HEK293T (cell line): Measurements from ENCODE around the gene ACY1.

Experiments
- ARNT ChIP-seq: fragments of 450-650 bp; IDR thresholded peaks from 2 replicates; pipeline ENCODE4 v1.6.1; 2017; ENCODE audit warnings: mild to moderate bottlenecking
- BHLHE40 ChIP-seq: fragments of 450-650 bp; IDR thresholded peaks from 2 replicates; pipeline ENCODE4 v1.6.1; 2016; ENCODE audit warnings: mild to moderate bottlenecking, moderate library complexity, borderline replicate concordance
- CTBP1 ChIP-seq: fragments of 450-650 bp; IDR thresholded peaks from 2 replicates; pipeline ENCODE4 v1.6.1; 2016; ENCODE audit warnings: borderline replicate concordance
- ELF4 ChIP-seq: fragments of 450-650 bp; IDR thresholded peaks from 2 replicates; pipeline ENCODE4 v1.6.1; 2017; ENCODE audit warnings: antibody characterized with exemption
- FOXM1 ChIP-seq: fragments of 450-650 bp; IDR thresholded peaks from 2 replicates; pipeline ENCODE4 v1.6.1; 2017; ENCODE audit warnings: mild to moderate bottlenecking, borderline replicate concordance
- LEF1 ChIP-seq: fragments of 450-650 bp; IDR thresholded peaks from 2 replicates; pipeline ENCODE4 v1.6.1; 2017; ENCODE audit warnings: mild to moderate bottlenecking, borderline replicate concordance
- NFRKB ChIP-seq: fragments of 450-650 bp; IDR thresholded peaks from 2 replicates; pipeline ENCODE4 v1.6.1; 2016; ENCODE audit warnings: mild to moderate bottlenecking, moderate library complexity
- SP1 ChIP-seq: fragments of 450-650 bp; IDR thresholded peaks from 2 replicates; pipeline ENCODE4 v1.6.1; 2017
- SUZ12 ChIP-seq: fragments of 450-650 bp; IDR thresholded peaks from 2 replicates; pipeline ENCODE4 v1.6.1; 2016; ENCODE audit warnings: mild to moderate bottlenecking
- ZNF384 ChIP-seq: fragments of 450-650 bp; IDR thresholded peaks from 2 replicates; pipeline ENCODE4 v1.6.1; 2016
- TF ChIP-seq, protein P1 (sequence below): fragments of 450-650 bp; IDR thresholded peaks from 2 replicates; pipeline ENCODE4 v1.6.1; 2016

DNA sequence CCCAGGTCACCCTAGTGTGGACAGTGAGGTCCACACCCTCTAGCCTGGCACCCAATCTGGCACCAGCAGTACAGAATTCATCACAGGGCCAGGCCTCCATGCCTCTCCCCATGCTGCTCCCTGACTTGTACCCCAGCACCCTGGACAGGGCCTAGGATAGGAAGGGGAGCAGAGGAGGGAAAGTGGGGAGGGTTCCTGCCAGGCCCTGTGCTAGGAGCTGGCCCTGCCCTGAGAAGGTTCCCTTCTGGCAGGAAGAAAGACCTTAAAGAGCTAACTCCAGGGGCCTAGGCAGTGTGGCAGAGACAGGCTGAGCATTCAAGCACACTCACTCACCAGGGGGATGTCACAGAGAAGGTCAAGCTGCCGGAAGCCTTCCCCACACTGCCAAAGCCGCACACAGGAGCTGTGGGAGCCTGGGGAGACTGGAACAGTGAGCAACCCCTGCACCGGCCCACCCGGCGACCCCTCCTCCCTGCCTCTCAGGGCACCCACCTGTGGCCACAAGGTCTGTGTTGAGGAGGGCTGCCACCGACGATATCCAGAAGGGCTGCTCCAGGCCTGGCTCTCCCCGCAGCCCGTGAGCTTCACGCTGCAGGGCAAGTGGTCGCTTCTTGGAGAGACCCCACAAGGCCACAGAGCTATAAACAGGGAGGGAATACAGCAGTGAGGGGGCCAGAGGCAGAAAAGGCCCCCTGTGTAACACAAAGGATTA is 49.0 kb upstream of the ACY1 start:
- no peak for TF ChIP-seq BHLHE40
- TF ChIP-seq ELF4 = no peak
- TF ChIP-seq NFRKB = no peak
- no peak for TF ChIP-seq SUZ12
- no peak for TF ChIP-seq SP1
- TF ChIP-seq LEF1 = no peak
- TF ChIP-seq FOXM1 = no peak
- no peak for TF ChIP-seq ZNF384
- TF ChIP-seq CTBP1 = no peak
- TF ChIP-seq, protein P1, sequence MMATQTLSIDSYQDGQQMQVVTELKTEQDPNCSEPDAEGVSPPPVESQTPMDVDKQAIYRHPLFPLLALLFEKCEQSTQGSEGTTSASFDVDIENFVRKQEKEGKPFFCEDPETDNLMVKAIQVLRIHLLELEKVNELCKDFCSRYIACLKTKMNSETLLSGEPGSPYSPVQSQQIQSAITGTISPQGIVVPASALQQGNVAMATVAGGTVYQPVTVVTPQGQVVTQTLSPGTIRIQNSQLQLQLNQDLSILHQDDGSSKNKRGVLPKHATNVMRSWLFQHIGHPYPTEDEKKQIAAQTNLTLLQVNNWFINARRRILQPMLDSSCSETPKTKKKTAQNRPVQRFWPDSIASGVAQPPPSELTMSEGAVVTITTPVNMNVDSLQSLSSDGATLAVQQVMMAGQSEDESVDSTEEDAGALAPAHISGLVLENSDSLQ = no peak
- no peak for TF ChIP-seq ARNT
